ENCODE measurements around the gene GREM2. TPM values are rescaled to one million over a fixed set of nuclear protein-coding genes. Genes with fewer than 3 reads are reported as not detected.

Gene GREM2
- total and polyA plus RNA-seq, 2 experiments from 2014 or later = 0.18 to 0.21 TPM

DNA sequence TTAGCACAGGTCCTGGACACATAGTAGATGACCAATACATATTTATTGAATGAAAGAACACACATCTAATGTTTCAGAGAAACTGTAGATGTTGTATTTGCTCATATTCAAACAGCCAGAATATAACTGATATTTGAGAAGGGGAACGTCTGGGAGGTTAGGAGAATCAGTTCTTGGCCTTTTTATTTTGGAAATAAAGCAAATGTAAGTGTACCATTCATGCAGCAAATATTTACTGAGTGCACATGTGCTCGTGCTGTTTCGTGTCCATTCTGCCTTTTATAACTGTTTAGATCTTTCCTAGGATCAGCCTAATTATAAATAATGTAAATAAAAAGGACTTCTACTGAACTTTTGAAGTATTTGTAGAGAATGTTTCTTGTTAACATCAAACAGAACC is 103.8 kb downstream of the GREM2 start:
- no peaks in the 10 kb centered on the region for H3K4me1 Mint-ChIP-seq
- no peak for TF ChIP-seq STAT1 (IDR thresholded peaks at IDR 0.05; ENCODE audit: unreplicated experiment)
- TF ChIP-seq, protein P1, sequence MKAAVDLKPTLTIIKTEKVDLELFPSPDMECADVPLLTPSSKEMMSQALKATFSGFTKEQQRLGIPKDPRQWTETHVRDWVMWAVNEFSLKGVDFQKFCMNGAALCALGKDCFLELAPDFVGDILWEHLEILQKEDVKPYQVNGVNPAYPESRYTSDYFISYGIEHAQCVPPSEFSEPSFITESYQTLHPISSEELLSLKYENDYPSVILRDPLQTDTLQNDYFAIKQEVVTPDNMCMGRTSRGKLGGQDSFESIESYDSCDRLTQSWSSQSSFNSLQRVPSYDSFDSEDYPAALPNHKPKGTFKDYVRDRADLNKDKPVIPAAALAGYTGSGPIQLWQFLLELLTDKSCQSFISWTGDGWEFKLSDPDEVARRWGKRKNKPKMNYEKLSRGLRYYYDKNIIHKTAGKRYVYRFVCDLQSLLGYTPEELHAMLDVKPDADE (IDR thresholded peaks at IDR 0.05) = no peak
- no peak for TF ChIP-seq ZNF331 (CRISPR knock-in tag; IDR thresholded peaks at IDR 0.05; ENCODE audit: low read depth)
- no peak for TF ChIP-seq POLR2AphosphoS5 (IDR thresholded peaks at IDR 0.05; ENCODE audit: low read depth)
- TF ChIP-seq, protein P2, sequence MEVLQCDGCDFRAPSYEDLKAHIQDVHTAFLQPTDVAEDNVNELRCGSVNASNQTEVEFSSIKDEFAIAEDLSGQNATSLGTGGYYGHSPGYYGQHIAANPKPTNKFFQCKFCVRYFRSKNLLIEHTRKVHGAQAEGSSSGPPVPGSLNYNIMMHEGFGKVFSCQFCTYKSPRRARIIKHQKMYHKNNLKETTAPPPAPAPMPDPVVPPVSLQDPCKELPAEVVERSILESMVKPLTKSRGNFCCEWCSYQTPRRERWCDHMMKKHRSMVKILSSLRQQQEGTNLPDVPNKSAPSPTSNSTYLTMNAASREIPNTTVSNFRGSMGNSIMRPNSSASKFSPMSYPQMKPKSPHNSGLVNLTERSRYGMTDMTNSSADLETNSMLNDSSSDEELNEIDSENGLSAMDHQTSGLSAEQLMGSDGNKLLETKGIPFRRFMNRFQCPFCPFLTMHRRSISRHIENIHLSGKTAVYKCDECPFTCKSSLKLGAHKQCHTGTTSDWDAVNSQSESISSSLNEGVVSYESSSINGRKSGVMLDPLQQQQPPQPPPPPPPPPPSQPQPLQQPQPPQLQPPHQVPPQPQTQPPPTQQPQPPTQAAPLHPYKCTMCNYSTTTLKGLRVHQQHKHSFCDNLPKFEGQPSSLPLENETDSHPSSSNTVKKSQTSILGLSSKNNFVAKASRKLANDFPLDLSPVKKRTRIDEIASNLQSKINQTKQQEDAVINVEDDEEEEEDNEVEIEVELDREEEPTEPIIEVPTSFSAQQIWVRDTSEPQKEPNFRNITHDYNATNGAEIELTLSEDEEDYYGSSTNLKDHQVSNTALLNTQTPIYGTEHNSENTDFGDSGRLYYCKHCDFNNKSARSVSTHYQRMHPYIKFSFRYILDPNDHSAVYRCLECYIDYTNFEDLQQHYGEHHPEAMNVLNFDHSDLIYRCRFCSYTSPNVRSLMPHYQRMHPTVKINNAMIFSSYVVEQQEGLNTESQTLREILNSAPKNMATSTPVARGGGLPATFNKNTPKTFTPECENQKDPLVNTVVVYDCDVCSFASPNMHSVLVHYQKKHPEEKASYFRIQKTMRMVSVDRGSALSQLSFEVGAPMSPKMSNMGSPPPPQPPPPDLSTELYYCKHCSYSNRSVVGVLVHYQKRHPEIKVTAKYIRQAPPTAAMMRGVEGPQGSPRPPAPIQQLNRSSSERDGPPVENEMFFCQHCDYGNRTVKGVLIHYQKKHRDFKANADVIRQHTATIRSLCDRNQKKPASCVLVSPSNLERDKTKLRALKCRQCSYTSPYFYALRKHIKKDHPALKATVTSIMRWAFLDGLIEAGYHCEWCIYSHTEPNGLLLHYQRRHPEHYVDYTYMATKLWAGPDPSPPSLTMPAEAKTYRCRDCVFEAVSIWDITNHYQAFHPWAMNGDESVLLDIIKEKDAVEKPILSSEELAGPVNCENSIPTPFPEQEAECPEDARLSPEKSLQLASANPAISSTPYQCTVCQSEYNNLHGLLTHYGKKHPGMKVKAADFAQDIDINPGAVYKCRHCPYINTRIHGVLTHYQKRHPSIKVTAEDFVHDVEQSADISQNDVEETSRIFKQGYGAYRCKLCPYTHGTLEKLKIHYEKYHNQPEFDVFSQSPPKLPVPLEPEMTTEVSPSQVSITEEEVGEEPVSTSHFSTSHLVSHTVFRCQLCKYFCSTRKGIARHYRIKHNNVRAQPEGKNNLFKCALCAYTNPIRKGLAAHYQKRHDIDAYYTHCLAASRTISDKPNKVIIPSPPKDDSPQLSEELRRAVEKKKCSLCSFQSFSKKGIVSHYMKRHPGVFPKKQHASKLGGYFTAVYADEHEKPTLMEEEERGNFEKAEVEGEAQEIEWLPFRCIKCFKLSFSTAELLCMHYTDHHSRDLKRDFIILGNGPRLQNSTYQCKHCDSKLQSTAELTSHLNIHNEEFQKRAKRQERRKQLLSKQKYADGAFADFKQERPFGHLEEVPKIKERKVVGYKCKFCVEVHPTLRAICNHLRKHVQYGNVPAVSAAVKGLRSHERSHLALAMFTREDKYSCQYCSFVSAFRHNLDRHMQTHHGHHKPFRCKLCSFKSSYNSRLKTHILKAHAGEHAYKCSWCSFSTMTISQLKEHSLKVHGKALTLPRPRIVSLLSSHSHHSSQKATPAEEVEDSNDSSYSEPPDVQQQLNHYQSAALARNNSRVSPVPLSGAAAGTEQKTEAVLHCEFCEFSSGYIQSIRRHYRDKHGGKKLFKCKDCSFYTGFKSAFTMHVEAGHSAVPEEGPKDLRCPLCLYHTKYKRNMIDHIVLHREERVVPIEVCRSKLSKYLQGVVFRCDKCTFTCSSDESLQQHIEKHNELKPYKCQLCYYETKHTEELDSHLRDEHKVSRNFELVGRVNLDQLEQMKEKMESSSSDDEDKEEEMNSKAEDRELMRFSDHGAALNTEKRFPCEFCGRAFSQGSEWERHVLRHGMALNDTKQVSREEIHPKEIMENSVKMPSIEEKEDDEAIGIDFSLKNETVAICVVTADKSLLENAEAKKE (CRISPR knock-in tag; IDR thresholded peaks at IDR 0.05) = no peak
- TF ChIP-seq, protein P3, sequence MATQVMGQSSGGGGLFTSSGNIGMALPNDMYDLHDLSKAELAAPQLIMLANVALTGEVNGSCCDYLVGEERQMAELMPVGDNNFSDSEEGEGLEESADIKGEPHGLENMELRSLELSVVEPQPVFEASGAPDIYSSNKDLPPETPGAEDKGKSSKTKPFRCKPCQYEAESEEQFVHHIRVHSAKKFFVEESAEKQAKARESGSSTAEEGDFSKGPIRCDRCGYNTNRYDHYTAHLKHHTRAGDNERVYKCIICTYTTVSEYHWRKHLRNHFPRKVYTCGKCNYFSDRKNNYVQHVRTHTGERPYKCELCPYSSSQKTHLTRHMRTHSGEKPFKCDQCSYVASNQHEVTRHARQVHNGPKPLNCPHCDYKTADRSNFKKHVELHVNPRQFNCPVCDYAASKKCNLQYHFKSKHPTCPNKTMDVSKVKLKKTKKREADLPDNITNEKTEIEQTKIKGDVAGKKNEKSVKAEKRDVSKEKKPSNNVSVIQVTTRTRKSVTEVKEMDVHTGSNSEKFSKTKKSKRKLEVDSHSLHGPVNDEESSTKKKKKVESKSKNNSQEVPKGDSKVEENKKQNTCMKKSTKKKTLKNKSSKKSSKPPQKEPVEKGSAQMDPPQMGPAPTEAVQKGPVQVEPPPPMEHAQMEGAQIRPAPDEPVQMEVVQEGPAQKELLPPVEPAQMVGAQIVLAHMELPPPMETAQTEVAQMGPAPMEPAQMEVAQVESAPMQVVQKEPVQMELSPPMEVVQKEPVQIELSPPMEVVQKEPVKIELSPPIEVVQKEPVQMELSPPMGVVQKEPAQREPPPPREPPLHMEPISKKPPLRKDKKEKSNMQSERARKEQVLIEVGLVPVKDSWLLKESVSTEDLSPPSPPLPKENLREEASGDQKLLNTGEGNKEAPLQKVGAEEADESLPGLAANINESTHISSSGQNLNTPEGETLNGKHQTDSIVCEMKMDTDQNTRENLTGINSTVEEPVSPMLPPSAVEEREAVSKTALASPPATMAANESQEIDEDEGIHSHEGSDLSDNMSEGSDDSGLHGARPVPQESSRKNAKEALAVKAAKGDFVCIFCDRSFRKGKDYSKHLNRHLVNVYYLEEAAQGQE (IDR thresholded peaks at IDR 0.05; ENCODE audit: unreplicated experiment) = no peak
- no peak for TF ChIP-seq EZH2phosphoT487 (IDR thresholded peaks at IDR 0.05; ENCODE audit: unreplicated experiment)
- H3K4me1 ChIP-seq (ENCODE audit: insufficient read depth) = no peaks in the 10 kb centered on the region
- H3K27ac Mint-ChIP-seq = no peak overlapping the region
- ATAC-seq = no peak
- no peaks in the 10 kb centered on the region for H3K36me3 Mint-ChIP-seq (ENCODE audit: low read depth)
- no peaks in the 10 kb centered on the region for H3F3A ChIP-seq (replicated peaks; ENCODE audit: low read depth)
- no peaks in the 10 kb centered on the region for H3K9me2 ChIP-seq (ENCODE audit: insufficient read depth)
- no peak for DNase-seq (ENCODE audit: low spot score)
- H3K4me2 ChIP-seq = no peak overlapping the region
- no peak overlapping the region for H3K27ac ChIP-seq (ENCODE audit: low read depth)
- H3K27me3 ChIP-seq (ENCODE audit: insufficient read depth) = no peaks in the 10 kb centered on the region
- no peak overlapping the region for H3K4me3 ChIP-seq
- H3K27me3 Mint-ChIP-seq (ENCODE audit: insufficient read depth, low read depth, poor library complexity) = peaks cover 7% of the 10 kb centered on the region
- H4K20me1 ChIP-seq (replicated peaks; ENCODE audit: insufficient read depth) = no peaks in the 10 kb centered on the region
- no peak overlapping the region for H3K4me3 Mint-ChIP-seq
- H3K79me2 ChIP-seq (replicated peaks; ENCODE audit: insufficient read depth) = no peaks in the 10 kb centered on the region
- no peaks in the 10 kb centered on the region for H3K36me3 ChIP-seq (ENCODE audit: insufficient read depth)
- H2AFZ ChIP-seq = no peak overlapping the region
- H3K9me3 Mint-ChIP-seq = 0 out of 3 replicates have a peak, but pooled peaks cover 2% of the 10 kb centered on the region
